ENCODE data around the gene PTMA. TPM values are rescaled to one million over a fixed set of nuclear protein-coding genes. Genes with fewer than 3 reads are reported as not detected.

PTMA gene
- total and polyA plus RNA-seq, 9 of the 15 experiments (the other 6 are each of a cell fraction or from before 2014, with no cell fraction given), result 429 to 2,322 (median 1,578) TPM

DNA sequence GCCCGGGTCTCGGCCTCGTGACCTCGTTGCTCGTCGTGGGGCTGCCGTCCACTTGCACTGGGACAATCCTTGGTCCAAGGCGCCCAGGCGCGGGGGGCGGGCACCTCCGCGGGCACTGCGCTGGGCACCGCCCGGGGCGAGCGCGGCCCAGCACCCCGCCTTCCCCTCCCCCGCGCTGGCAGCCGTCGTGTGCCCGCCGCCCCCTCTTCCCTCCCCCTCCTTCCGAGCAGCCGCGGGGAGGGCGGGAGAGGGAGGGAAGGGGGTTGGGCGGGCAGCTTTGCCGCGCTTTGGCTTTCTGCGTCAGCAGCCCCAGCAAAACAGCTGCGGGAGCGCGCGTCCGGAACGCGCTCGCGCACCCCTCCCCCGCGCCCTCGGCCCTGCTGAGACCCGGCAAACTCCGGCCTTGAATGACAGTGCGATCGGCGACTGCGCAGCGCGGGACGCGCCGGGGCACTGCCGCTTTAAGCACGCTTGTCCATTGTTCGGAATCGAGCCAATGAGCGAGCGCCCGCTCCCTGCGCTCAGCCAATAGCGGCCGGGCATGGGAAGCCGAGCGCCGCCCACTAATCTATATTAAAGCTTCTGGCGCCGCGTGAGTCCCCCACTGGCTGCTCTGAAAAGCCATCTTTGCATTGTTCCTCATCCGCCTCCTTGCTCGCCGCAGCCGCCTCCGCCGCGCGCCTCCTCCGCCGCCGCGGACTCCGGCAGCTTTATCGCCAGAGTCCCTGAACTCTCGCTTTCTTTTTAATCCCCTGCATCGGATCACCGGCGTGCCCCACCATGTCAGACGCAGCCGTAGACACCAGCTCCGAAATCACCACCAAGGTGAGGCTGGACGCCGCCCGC lies at the start of gene PTMA (continued):
- TF ChIP-seq DACH1 (IDR thresholded peaks at IDR 0.05; ENCODE audit: partially characterized antibody) (no peak), NFE2L1 (tag; IDR thresholded peaks at IDR 0.05; ENCODE audit: borderline replicate concordance, low read depth) (no peak), MCM5 (IDR thresholded peaks at IDR 0.05; ENCODE audit: low read depth) (no peak), ZNF551 (CRISPR knock-in tag; IDR thresholded peaks at IDR 0.05) (no peak), CHD4 (IDR thresholded peaks at IDR 0.05; ENCODE audit: insufficient read depth, insufficient replicate concordance, low read depth, low read length, poor library complexity, severe bottlenecking) (no peak), HLTF (IDR thresholded peaks at IDR 0.05) (no peak), ZFP1 (CRISPR knock-in tag; IDR thresholded peaks at IDR 0.05) (no peak), GATAD2B (IDR thresholded peaks at IDR 0.05; ENCODE audit: borderline replicate concordance) (0 out of 2 replicates have a peak, but pooled peaks have one; percentile 55), C11orf30 (IDR thresholded peaks at IDR 0.05; ENCODE audit: low read depth) (peak; percentile 24; the same call in 1 of the 2 replicates), POLR2H (tag; IDR thresholded peaks at IDR 0.05; ENCODE audit: low read depth) (peak; percentile 97), NFRKB (IDR thresholded peaks at IDR 0.05; ENCODE audit: low read depth) (no peak), ZNF561 (CRISPR knock-in tag; conservative IDR thresholded peaks at IDR 0.05) (no peak), FOXJ3 (CRISPR knock-in tag; IDR thresholded peaks at IDR 0.05) (no peak), BCOR (IDR thresholded peaks at IDR 0.05) (no peak)
- TF ChIP-seq, protein P1, sequence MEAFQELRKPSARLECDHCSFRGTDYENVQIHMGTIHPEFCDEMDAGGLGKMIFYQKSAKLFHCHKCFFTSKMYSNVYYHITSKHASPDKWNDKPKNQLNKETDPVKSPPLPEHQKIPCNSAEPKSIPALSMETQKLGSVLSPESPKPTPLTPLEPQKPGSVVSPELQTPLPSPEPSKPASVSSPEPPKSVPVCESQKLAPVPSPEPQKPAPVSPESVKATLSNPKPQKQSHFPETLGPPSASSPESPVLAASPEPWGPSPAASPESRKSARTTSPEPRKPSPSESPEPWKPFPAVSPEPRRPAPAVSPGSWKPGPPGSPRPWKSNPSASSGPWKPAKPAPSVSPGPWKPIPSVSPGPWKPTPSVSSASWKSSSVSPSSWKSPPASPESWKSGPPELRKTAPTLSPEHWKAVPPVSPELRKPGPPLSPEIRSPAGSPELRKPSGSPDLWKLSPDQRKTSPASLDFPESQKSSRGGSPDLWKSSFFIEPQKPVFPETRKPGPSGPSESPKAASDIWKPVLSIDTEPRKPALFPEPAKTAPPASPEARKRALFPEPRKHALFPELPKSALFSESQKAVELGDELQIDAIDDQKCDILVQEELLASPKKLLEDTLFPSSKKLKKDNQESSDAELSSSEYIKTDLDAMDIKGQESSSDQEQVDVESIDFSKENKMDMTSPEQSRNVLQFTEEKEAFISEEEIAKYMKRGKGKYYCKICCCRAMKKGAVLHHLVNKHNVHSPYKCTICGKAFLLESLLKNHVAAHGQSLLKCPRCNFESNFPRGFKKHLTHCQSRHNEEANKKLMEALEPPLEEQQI (IDR thresholded peaks at IDR 0.05), result no peak
- TF ChIP-seq, protein P2, sequence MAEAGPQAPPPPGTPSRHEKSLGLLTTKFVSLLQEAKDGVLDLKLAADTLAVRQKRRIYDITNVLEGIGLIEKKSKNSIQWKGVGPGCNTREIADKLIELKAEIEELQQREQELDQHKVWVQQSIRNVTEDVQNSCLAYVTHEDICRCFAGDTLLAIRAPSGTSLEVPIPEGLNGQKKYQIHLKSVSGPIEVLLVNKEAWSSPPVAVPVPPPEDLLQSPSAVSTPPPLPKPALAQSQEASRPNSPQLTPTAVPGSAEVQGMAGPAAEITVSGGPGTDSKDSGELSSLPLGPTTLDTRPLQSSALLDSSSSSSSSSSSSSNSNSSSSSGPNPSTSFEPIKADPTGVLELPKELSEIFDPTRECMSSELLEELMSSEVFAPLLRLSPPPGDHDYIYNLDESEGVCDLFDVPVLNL (CRISPR knock-in tag; IDR thresholded peaks at IDR 0.05; ENCODE audit: low read depth), result 0 out of 2 replicates have a peak, but pooled peaks have one; percentile 31
- TF ChIP-seq, protein P3, sequence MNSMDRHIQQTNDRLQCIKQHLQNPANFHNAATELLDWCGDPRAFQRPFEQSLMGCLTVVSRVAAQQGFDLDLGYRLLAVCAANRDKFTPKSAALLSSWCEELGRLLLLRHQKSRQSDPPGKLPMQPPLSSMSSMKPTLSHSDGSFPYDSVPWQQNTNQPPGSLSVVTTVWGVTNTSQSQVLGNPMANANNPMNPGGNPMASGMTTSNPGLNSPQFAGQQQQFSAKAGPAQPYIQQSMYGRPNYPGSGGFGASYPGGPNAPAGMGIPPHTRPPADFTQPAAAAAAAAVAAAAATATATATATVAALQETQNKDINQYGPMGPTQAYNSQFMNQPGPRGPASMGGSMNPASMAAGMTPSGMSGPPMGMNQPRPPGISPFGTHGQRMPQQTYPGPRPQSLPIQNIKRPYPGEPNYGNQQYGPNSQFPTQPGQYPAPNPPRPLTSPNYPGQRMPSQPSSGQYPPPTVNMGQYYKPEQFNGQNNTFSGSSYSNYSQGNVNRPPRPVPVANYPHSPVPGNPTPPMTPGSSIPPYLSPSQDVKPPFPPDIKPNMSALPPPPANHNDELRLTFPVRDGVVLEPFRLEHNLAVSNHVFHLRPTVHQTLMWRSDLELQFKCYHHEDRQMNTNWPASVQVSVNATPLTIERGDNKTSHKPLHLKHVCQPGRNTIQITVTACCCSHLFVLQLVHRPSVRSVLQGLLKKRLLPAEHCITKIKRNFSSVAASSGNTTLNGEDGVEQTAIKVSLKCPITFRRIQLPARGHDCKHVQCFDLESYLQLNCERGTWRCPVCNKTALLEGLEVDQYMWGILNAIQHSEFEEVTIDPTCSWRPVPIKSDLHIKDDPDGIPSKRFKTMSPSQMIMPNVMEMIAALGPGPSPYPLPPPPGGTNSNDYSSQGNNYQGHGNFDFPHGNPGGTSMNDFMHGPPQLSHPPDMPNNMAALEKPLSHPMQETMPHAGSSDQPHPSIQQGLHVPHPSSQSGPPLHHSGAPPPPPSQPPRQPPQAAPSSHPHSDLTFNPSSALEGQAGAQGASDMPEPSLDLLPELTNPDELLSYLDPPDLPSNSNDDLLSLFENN (IDR thresholded peaks at IDR 0.05; ENCODE audit: low read depth in 2 of 2, low read length in 2 of 2), result no peak
- TF ChIP-seq, protein P4, sequence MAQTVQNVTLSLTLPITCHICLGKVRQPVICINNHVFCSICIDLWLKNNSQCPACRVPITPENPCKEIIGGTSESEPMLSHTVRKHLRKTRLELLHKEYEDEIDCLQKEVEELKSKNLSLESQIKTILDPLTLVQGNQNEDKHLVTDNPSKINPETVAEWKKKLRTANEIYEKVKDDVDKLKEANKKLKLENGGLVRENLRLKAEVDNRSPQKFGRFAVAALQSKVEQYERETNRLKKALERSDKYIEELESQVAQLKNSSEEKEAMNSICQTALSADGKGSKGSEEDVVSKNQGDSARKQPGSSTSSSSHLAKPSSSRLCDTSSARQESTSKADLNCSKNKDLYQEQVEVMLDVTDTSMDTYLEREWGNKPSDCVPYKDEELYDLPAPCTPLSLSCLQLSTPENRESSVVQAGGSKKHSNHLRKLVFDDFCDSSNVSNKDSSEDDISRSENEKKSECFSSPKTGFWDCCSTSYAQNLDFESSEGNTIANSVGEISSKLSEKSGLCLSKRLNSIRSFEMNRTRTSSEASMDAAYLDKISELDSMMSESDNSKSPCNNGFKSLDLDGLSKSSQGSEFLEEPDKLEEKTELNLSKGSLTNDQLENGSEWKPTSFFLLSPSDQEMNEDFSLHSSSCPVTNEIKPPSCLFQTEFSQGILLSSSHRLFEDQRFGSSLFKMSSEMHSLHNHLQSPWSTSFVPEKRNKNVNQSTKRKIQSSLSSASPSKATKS (CRISPR knock-in tag; IDR thresholded peaks at IDR 0.05), result no peak

Data from K562 (cell line).